HepG2 (cell line): ENCODE measurements around the gene OTOP3. TPM values are rescaled to one million over a fixed set of nuclear protein-coding genes. Genes with fewer than 3 reads are reported as not detected.

Source experiments
- ARNTL ChIP-seq: sonication (generic); formaldehyde crosslinking; IDR thresholded peaks from 2 replicates; pipeline ENCODE4 v1.4.0; 2020; ENCODE audit warnings: mild to moderate bottlenecking, missing genetic modification reagents
- HMGXB3 ChIP-seq: sonication (generic); formaldehyde crosslinking; IDR thresholded peaks from 2 replicates; pipeline ENCODE4 v1.4.0; 2020; ENCODE audit warnings: missing genetic modification reagents, borderline replicate concordance
- HNRNPK ChIP-seq: fragments of 200-400 bp; formaldehyde crosslinking; IDR thresholded peaks from 2 replicates; pipeline ENCODE4 v1.6.1; 2018; ENCODE audit warnings: low read length, low read depth, moderate library complexity, mild to moderate bottlenecking; ENCODE audit not compliant: poor library complexity, severe bottlenecking
- HOXA3 ChIP-seq: sonication (generic); formaldehyde crosslinking; IDR thresholded peaks from 2 replicates; pipeline ENCODE4 v1.5.0; 2020; ENCODE audit warnings: missing genetic modification reagents
- MXI1 ChIP-seq: IDR thresholded peaks from 3 replicates; pipeline ENCODE4 v1.6.1; 2012; ENCODE audit warnings: low read depth, low read length, inconsistent platforms, borderline replicate concordance
- RARG ChIP-seq: sonication (generic); formaldehyde crosslinking; IDR thresholded peaks from 2 replicates; pipeline ENCODE4 v1.4.0; 2020; ENCODE audit warnings: low read depth, mild to moderate bottlenecking, missing genetic modification reagents
- SIX4 ChIP-seq: sonication (generic); formaldehyde crosslinking; IDR thresholded peaks from 2 replicates; pipeline ENCODE4 v1.4.0; 2020; ENCODE audit warnings: missing genetic modification reagents
- SMARCE1 ChIP-seq: fragments of 450-650 bp; IDR thresholded peaks from 2 replicates; pipeline ENCODE4 v1.6.1; 2017; ENCODE audit warnings: borderline replicate concordance
- ZBTB25 ChIP-seq: IDR thresholded peaks from 2 replicates; pipeline ENCODE4 v1.6.1; 2018; ENCODE audit warnings: missing genetic modification reagents
- ZBTB26 ChIP-seq: IDR thresholded peaks from 2 replicates; pipeline ENCODE4 v1.6.1; 2016; ENCODE audit warnings: missing compliant biosample characterization, missing genetic modification reagents, borderline replicate concordance
- ZGPAT ChIP-seq: IDR thresholded peaks from 2 replicates; pipeline ENCODE4 v1.6.1; 2016; ENCODE audit warnings: mild to moderate bottlenecking
- ZNF280B ChIP-seq: sonication (generic); formaldehyde crosslinking; IDR thresholded peaks from 2 replicates; pipeline ENCODE4 v1.5.0; 2020; ENCODE audit warnings: missing genetic modification reagents, mild to moderate bottlenecking, borderline replicate concordance
- ZNF362 ChIP-seq: sonication (generic); formaldehyde crosslinking; IDR thresholded peaks from 2 replicates; pipeline ENCODE4 v1.4.0; 2020; ENCODE audit warnings: missing genetic modification reagents, mild to moderate bottlenecking, borderline replicate concordance
- ZNF501 ChIP-seq: sonication (generic); formaldehyde crosslinking; IDR thresholded peaks from 2 replicates; pipeline ENCODE4 v1.5.1; 2020; ENCODE audit warnings: mild to moderate bottlenecking, moderate library complexity, missing genetic modification reagents
- ZNF749 ChIP-seq: sonication (generic); formaldehyde crosslinking; IDR thresholded peaks from 2 replicates; pipeline ENCODE4 v1.8.0; 2022; ENCODE audit warnings: mild to moderate bottlenecking, missing genetic modification reagents, moderate library complexity, borderline replicate concordance
- ZNF768 ChIP-seq: sonication (generic); formaldehyde crosslinking; IDR thresholded peaks from 2 replicates; pipeline ENCODE4 v1.4.0; 2020; ENCODE audit warnings: missing genetic modification reagents
- ZNF777 ChIP-seq: sonication (generic); formaldehyde crosslinking; IDR thresholded peaks from 2 replicates; pipeline ENCODE4 v1.4.0; 2020; ENCODE audit warnings: missing genetic modification reagents
- ZNF839 ChIP-seq: sonication (generic); formaldehyde crosslinking; IDR thresholded peaks from 2 replicates; pipeline ENCODE4 v1.4.0; 2020; ENCODE audit warnings: missing genetic modification reagents, mild to moderate bottlenecking, borderline replicate concordance
- ZSCAN30 ChIP-seq: sonication (generic); formaldehyde crosslinking; IDR thresholded peaks from 2 replicates; pipeline ENCODE4 v1.5.0; 2020; ENCODE audit warnings: mild to moderate bottlenecking, missing genetic modification reagents
- polyA plus RNA-seq, 8 experiments: library from polyadenylated mRNA; depleted of rRNA in 3 of 8; stranded (reverse) in 7 of 8; unstranded in 1 of 8; fragments of >200 nt; fragmentation: Illumina TruSeq in 4 of 8; extraction: Trizol in 4 of 8; gene quantifications; 2 replicates each; pipeline versions ENCODE4 v1.2.1 to v1.2.3, GENCODE V29; 2011 to 2016; ENCODE audit warnings: low read depth in 4 of 8, missing spikeins in 1 of 8, mixed read lengths in 1 of 8; ENCODE audit not compliant: insufficient read depth in 1 of 8
- total RNA-seq, 5 experiments: library from RNA; depleted of rRNA; stranded (reverse); fragments of >200 nt; fragmentation: Illumina TruSeq; extraction: Trizol; gene quantifications; 2 replicates each; pipeline ENCODE4 v1.2.3, GENCODE V29; 2016; ENCODE audit warnings: low read depth in 1 of 5

OTOP3 gene
- total and polyA plus RNA-seq, 2 of the 13 experiments (the other 11 are each of a cell fraction or from before 2014, with no cell fraction given): not detected

- no peak for TF ChIP-seq ZGPAT (CRISPR knock-in tag)
- no peak for TF ChIP-seq ZSCAN30 (CRISPR knock-in tag)
- no peak for TF ChIP-seq ARNTL (CRISPR knock-in tag)
- TF ChIP-seq ZNF362: no peak
- peak; percentile 84 for TF ChIP-seq ZNF749 (CRISPR knock-in tag)
- TF ChIP-seq ZNF768: no peak
- TF ChIP-seq ZNF501 (CRISPR knock-in tag): peak; percentile 15; the same call in 1 of the 2 replicates
- no peak for TF ChIP-seq ZBTB25 (CRISPR knock-in tag)
- TF ChIP-seq SMARCE1: no peak
- no peak for TF ChIP-seq RARG (CRISPR knock-in tag)
- peak; percentile 31; the same call in 1 of the 3 replicates for TF ChIP-seq MXI1
- no peak for TF ChIP-seq ZBTB26 (CRISPR knock-in tag)
- TF ChIP-seq HMGXB3: no peak
- no peak for TF ChIP-seq ZNF280B
- no peak for TF ChIP-seq HNRNPK
- TF ChIP-seq ZNF839: no peak
- peak; percentile 82 for TF ChIP-seq ZNF777 (CRISPR knock-in tag)
- no peak for TF ChIP-seq SIX4 (CRISPR knock-in tag)
- 0 out of 2 replicates have a peak, but pooled peaks have one; percentile 4 for TF ChIP-seq HOXA3 (CRISPR knock-in tag)
Observed at GRCh38 chr17:74987418-74987908, 51.8 kb downstream of the OTOP3 start, which contains the start of gene CDR2L (continued).
